Measurements from ENCODE around the gene CAMK4.

The CAMK4 gene

DNA sequence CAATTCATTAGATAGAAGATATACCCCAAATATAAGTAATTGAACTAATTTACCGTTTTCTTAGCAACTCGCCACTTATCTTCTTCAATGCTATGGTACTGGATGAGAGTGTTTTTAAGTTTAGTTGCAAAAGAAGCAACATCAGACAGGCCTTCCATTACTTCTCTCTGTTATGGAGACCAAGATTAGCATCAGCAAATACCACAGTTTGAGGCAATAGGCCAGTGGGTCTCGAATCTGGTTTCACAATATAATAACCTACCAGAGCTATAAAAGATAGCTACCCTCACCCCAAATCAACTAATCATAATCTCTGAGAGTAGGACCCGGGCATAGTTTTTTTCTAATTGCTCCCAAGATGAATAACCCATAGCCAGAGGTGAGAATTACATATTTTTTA is 283.1 kb downstream of the CAMK4 start:
- DNase-seq: no peak

- DNase-seq: no peak
Measured at GRCh38 chr5:111509119-111509518, 284.9 kb downstream of the CAMK4 start.

DNA sequence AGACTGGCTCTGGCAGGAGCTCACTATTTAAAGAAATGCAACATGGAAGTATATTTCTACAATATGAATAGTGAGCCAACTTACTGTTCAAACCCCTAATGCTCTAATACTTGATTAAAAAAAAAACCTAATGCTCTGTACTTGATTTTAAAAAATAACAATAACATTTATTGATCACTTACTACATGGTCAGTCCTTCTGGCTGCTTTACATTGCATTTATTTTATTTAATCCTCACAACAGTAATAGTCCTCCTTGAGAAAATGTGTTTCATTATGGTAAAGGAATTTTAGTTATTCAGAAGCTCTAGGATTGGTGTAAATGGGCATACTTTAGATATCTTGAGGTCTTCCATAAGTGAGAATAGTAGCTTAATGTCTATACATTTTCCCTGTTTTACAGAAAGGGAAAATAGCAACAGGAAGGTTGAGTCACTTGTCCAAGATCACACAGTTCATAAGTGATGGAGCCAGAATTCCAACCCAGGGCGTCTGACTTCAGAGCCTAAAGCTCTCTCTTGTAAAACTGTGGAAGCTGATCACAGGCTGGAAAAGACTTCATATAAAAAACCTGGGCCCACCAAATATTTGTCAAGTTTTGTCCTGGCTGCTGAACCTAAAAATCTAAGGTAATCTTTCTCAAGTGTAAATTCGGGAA is 287.1 kb downstream of the CAMK4 start:
- no peak for DNase-seq

GRCh38 chr5:111511831-111512374 is 287.7 kb downstream of the CAMK4 start:
- peak; percentile 47 for DNase-seq

DNA sequence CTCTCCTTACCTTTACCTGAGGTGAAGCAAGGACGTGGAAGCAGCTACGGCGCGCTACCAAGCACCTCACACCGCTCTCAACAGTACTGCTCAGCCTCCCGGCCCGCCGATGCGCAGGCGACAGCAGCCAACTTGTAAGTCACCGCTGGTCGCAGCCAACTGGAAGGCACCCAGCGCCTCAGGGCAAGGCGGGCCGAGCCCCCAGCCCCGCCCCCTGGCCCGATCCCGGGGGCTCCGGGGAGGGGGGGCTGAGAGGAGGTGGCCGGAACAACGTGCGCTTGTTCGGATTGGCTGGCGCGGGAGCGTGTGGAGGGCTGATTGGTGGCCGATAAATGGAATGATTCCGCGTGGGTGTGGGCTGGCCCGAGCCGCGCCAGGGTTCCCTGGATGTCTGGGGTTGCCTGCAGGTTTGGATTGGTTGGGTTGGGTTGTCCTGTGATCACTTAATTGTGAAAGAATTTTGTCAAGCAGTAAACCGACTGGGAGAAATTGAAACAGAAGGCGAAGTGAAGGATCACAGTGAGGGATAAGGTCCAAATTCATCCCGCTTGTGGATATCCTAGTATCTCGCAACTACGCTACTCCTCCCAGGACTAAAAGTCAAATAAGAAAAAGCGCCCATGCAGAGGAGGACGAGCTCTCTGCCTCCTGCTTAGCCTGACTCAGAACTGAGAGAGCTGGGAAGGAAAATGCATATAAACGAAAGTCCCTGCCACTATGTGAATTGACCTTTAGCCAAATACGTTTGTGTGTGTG is 288.4 kb downstream of the CAMK4 start, which contains the start of gene STARD4:
STARD4 (minus strand) TSS at position 161 of the 756 bp plus-strand sequence. CDS start 5,102 bp downstream, outside the sequence.
- DNase-seq: peak; percentile 98

- peak; percentile 78 for DNase-seq
Measured at GRCh38 chr5:111513131-111513520, 288.9 kb downstream of the CAMK4 start.

DNA sequence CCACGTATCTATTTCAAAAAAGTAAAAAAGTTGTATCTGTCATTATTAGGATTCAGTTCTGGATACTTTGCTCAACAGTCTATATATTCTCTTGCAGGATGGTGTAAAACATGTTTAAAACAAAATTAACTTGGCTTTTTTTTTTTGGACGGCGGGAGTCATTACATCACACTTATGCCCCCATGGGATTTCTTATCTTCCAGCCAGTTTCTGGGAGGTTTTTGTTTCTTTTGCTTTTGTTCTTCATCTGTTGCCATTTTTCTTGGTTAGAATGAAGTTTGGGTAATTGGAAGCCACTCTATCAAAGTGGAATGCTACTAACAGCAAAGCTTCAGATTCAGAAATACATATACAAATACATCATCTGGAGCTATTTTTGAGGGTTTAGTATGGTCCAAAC is 289.9 kb downstream of the CAMK4 start:
- DNase-seq: no peak

DNA sequence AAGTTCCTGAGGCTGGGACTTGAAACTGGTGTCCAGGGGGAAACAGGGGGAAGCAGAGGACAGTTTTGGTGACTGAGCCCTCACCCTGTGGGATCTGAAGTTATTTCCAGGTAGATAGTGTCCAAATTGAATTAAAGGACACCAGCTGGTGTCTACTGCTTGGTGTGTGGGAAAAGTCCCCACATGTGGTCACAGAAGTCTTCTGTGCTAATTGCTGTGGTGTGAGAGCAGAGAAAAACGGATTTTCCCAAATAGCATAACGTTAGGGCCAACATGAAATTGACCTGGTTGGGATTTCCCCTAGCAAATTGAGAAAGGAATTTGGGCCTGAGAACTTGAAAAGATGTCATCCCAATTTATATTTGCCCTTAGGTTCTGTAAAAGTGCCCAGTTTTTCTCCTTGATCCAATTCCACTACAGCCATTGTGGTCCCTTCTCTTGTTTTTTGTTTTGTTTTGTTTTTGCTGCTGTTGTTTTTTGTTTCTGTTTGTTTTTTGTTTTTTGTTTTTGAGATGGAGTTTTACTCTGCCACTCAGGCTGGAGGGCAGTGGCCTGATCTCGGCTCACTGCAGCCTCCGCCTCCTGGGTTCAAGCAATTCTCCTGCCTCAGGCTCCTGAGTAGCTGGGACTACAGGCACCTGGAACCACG is 293.8 kb downstream of the CAMK4 start:
- DNase-seq: peak; percentile 57

DNA sequence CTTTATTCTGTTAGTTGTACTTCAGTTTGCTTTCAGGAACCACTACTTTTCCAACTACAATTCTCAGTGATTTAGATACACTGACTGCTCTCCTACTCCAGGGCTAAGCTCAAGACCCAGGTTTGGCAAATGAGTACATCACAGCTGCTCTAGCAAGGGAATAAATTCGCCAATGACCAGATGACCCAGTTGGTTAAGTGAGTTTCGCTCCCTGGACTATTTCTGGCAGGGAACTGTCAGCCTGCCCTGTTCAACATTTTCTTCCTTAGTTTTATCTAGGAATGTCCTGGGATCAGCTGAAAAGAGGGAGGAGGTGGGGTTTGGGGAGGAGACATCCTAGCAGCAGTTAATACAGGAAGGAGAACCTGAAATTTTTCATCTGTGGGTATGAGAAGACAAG is 294.6 kb downstream of the CAMK4 start:
- no peak for DNase-seq

DNA sequence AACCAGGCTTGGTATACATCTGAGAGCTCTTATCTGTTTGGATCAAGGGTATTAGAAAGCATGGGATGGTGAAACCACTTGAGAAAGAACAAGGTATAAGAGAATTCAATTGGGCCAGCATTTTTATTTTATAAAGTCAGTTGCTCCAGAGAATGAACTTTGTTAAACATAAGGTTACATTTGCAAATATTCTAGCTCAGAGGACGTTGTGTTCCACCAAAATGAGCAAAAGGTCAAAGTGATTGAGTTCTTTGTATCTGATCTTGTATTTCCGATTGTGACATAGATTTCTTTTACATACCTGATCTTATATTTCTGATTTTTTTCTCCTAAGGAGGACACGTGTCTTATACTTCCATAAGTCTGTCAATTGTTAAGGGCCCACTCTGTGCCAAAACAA is 296.7 kb downstream of the CAMK4 start:
- DNase-seq: no peak

DNA sequence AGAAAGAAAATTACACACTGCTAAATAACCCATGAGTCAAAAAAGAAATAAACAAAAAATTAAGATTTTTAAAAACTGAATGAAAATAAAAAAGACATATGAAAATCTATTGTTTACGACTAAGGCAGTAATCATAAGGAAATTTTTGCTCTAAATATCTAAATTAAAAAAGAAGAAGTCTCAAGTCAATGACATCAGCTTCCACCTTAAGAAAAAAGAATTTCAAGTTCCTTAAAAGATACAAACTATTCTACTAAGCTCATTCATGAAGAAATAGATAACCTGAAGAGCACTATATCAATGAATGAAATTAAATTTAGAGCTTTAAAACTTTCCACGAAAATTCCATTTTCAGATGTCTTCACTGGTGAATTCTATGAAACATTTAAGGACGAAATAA is 303.9 kb downstream of the CAMK4 start:
- DNase-seq: peak; percentile 37

DNA sequence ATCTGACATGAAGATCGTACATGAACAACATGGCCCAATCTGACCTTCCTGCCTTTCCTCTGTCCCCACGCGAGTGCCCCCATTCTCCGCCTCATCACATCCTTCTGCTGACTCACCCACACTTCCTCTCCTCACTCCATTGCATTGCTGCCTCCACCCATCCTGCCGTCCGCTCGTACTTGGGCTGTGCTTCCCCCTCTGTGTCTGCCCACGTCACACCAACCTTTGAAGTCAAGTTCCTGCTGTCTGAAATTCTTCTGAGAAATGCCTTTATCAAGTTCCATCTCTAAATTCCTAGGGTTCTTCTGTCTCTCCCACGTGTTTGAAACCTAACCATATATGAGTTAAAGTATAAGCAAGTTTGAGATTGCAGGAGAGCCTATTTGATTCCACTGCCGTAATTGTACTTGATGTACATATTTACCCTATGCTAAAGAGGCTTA is 306.1 kb downstream of the CAMK4 start:
- peak; percentile 92 for DNase-seq

DNA sequence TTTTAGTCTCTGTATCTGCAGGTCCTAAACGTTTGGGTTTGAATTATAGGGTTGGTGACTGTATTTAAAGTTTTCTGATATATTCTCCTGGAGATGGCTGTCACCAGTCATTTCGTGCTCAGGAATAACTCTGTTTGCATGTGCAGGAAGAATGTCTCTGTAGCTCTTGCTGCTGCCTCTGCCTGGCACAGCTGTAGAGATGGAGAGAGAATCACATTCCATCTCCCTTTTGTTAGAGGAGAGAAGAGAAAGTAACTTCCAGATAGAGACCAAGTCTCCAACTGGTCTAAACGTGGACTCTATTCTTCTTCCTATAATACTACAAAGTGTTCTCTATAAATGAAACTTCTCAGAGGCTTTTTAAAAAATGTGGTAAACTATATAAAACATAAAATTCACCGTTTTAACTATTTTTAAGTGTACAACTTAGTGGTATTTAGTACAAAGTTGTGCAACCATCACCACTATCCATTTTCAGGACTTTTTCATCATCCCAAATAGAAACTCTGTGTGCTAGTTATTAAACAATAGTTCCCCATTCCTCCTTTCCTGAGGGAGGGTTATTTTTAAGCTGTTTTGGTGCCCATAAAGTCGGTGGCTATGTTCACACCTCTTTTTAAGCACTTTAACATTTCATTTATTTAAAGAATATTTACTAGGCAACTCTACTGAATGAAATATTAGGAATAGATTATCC is 308.9 kb downstream of the CAMK4 start:
- DNase-seq: peak; percentile 51

DNA sequence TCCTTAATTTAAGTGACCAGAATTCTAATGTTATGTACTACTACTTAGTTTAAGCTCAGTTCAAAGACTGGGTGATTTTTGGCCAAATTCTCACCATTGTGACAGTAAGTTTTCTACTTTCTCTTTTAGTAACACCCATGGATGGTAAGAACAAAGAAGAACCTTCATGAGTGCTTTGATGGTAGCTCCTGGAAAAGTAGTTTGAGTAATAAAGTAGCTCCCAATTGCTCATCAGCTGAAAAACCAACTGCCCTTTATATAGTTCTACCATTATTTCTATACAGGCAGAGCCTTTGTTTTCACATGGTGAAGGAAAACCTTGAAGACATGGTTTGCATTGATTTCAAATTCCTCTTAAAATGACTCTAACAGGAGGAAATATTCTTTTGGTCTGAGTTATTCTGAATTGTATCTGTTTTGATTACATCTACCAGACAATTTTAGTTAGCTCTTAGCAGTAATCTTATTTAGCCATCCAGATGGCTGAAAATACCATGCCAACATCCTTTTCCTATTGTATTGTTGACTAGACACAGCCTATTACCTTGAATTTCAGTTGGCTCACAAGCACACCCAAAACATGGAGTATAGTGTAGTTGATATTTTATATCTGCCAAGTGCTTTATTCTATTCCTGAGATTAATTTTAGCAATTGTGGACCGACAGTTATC is 311.8 kb downstream of the CAMK4 start:
- no peak for DNase-seq

DNA sequence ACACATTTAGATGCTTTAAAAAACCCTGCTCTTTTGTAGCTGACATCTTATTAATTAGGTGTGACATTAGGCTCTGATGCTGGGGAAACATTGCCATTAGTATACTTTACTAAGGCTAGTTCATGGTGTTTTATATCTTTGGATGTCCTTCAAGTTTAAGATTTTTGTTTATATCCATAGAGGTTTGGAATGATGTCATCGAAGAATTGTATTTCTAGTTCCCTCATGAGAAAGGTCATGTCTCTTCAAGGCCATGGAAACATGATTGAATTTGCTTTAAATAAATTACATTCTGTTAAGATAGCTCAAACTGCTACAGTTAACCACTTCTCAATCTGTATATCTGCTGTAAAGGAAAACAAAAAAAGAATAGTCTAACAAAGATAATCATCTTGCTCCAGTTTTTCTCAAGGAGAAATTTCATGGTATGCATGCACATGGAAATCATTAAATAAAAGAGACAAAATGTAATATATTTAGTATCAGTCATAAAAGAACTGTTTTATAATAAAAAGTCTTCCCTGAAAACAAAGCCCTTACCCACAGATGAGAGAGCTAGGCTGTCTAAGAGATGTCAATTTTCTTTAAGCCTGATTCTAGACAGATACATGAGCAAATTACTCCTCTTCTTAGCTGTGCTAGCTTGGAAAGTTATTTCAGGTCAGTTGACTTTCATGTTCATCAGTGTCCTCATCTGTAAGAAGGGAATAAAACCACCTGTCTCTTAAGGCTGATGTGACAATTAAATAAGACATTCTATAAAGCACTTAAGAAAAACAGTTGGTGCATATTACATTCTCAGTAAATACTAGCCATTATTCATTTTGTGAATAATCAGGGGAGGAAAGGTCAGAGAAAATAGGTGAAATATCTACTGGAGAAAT is 313.2 kb downstream of the CAMK4 start:
- no peak for DNase-seq

All from suppressor macrophage treated with lipopolysaccharide for 4 hours (primary cell).